ENCODE results near the gene CX3CL1.

DNA sequence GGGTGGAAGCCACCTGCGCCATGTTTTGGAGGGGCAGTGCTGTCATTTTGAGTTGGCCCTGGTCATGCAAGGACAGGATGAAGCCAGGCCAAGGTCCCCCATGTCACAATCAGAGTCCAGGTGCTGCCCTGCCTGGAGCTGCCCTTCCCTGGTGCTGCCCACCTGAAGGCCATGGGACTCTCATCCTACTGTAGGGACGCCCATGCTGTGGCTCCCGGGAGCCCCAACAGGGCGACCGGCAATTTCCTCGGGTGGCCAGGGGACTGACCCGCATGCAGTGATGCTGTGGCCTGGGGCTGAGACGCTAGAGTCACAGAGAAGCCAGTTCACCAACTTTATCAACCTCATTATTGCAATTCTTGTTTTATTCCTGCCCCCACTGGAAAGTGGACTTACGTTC is 40.3 kb downstream of the CX3CL1 start:
- no peak for TF ChIP-seq JUN (IDR thresholded peaks at IDR 0.05; ENCODE audit: borderline replicate concordance, insufficient read depth, insufficient read length, low read depth)
- TF ChIP-seq POLR2A (IDR thresholded peaks at IDR 0.05; ENCODE audit: low read depth, low read length) = no peak

Data from endothelial cell of umbilical vein (primary cell).